ENCODE data around the gene TRIM17.

GRCh38 chr1:228359613-228360532 is 56.8 kb downstream of the TRIM17 start:
- TF ChIP-seq CTCF (conservative IDR thresholded peaks at IDR 0.05; ENCODE audit: low read depth, low read length) (no peak), EZH2 (IDR thresholded peaks at IDR 0.05; ENCODE audit: low read length, unreplicated experiment) (no peak)

Data from PC-3 (cell line).